BLaER1 treated with 17β-estradiol and CSF1 and Interleukin-3, amounts not matched to agents 10 nM and 100 nM (cell line): ENCODE measurements around the gene SPR.

ENCODE experiments used
- H3K27ac ChIP-seq, 11 experiments: shearing (Covaris generic); formaldehyde crosslinking; 2 replicates each; pipeline ENCODE4 v1.8.1; 2022
- H3K27me3 ChIP-seq, 11 experiments: shearing (Covaris generic); formaldehyde crosslinking; 2 replicates each; pipeline ENCODE4 v1.8.1; 2022
- H3K36me3 ChIP-seq, 11 experiments: shearing (Covaris generic); formaldehyde crosslinking; 2 replicates each; pipeline ENCODE4 v1.8.1; 2022
- H3K4me1 ChIP-seq, 10 experiments: shearing (Covaris generic); formaldehyde crosslinking; 2 replicates each; pipeline ENCODE4 v1.8.1; 2022
- H3K4me2 ChIP-seq, 11 experiments: shearing (Covaris generic); formaldehyde crosslinking; 2 replicates each; pipeline ENCODE4 v1.8.1; 2022
- H3K4me3 ChIP-seq, 10 experiments: shearing (Covaris generic); formaldehyde crosslinking; 2 replicates each; pipeline ENCODE4 v1.8.1; 2022
- H3K9ac ChIP-seq, 11 experiments: shearing (Covaris generic); formaldehyde crosslinking; 2 replicates each; pipeline ENCODE4 v1.8.1; 2022
- H3K9me3 ChIP-seq, 11 experiments: shearing (Covaris generic); formaldehyde crosslinking; replicated peaks in 1 of 11; 2 replicates each; pipeline ENCODE4 v1.8.1; 2022
- H4K20me1 ChIP-seq, 11 experiments: shearing (Covaris generic); formaldehyde crosslinking; 2 replicates each; pipeline ENCODE4 v1.8.1; 2022
- Cebpa-rat ChIP-seq, 11 experiments: shearing (Covaris generic); IDR thresholded peaks; 2 replicates each; pipeline ENCODE4 v1.8.1; 2022

Gene SPR

DNA sequence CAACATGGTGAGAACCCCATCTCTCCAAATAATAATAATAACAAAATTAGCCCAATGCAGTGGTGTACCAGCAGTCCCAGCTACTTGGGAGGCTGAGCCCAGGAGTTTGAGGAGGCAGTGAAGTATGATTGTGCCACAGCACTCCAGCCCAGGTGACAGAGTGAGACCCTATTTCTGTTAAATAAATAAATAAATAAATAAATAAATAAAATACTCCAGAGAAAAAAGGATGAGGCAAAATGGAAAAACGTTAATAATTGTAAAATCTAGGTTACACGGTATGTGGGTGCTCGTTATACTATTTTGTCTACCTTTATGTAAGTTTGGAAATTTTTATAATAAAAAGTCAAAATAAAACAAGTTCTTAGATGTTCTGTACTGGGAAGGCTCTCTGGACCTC is 21.5 kb downstream of the SPR start:
- no peak overlapping the region for H3K4me3 ChIP-seq
- TF ChIP-seq Cebpa-rat (IDR thresholded peaks at IDR 0.05) = no peak
- peaks cover 0 to 8% (median 5%) of the 10 kb centered on the region in 11 experiments; a peak in 6 of 22 replicates for H3K9me3 ChIP-seq
- no peaks in the 10 kb centered on the region for H3K36me3 ChIP-seq
- H3K27ac ChIP-seq = no peak overlapping the region
- no peaks in the 10 kb centered on the region for H3K4me1 ChIP-seq
- H3K9ac ChIP-seq = no peak overlapping the region
- peaks cover 0 to 8% (median 4%) of the 10 kb centered on the region in 11 experiments; a peak in 9 of 22 replicates for H4K20me1 ChIP-seq
- H3K4me2 ChIP-seq = no peak overlapping the region
- H3K27me3 ChIP-seq = peaks cover 42 to 59% (median 49%) of the 10 kb centered on the region in 11 experiments

DNA sequence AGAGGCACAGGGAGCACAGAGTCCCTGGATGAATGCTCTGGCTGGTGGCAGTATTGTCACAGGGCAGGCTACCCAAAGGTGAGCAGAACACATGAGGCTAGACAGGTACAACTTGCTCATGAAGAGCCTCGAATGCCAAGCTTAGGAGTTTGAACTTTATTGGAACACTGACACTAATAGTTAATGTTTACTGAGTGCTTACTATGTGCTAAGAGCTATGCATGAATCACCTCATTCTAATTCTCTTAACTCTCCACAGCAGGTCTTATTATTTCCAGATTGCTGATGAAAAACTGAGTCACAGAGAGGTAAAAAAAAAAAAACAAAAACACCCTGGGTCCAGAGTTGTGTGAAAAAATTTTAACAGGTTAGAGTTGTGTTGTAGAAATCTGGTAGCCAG is 24.0 kb downstream of the SPR start:
- Histone ChIP-seq H3K4me2 (no peak overlapping the region), H3K4me1 (peaks cover 14 to 18% (median 16%) of the 10 kb centered on the region in 10 experiments; a peak in 19 of 20 replicates), H3K9me3 (peaks cover 0 to 4% (median 2%) of the 10 kb centered on the region in 11 experiments; a peak in 6 of 22 replicates), H3K4me3 (no peak overlapping the region), H3K36me3 (no peaks in the 10 kb centered on the region), H3K27ac (no peak overlapping the region), H3K9ac (no peak overlapping the region), H4K20me1 (peaks cover 0 to 33% (median 27%) of the 10 kb centered on the region in 11 experiments; a peak in 19 of 22 replicates), H3K27me3 (peaks cover 67 to 84% (median 74%) of the 10 kb centered on the region in 11 experiments)
- TF ChIP-seq Cebpa-rat (IDR thresholded peaks at IDR 0.05) = no peak

GRCh38 chr2:72913486-72914205 is 26.4 kb downstream of the SPR start:
- H3K4me1 ChIP-seq = peaks cover 30 to 36% (median 34%) of the 10 kb centered on the region in 10 experiments
- no peaks in the 10 kb centered on the region for H3K9me3 ChIP-seq
- peaks cover 8 to 57% (median 46%) of the 10 kb centered on the region in 11 experiments; a peak in 20 of 22 replicates for H4K20me1 ChIP-seq
- no peak overlapping the region for H3K27ac ChIP-seq
- H3K4me3 ChIP-seq = no peak overlapping the region
- peaks cover 91 to 99% (median 97%) of the 10 kb centered on the region in 11 experiments for H3K27me3 ChIP-seq
- TF ChIP-seq Cebpa-rat (IDR thresholded peaks at IDR 0.05) = no peak
- no peak overlapping the region for H3K4me2 ChIP-seq
- no peaks in the 10 kb centered on the region for H3K36me3 ChIP-seq
- no peak overlapping the region for H3K9ac ChIP-seq

GRCh38 chr2:72914206-72914559 is 27.0 kb downstream of the SPR start:
- Histone ChIP-seq H4K20me1 (peaks cover 10 to 62% (median 51%) of the 10 kb centered on the region in 11 experiments; a peak in 20 of 22 replicates), H3K4me1 (peaks cover 30 to 39% (median 34%) of the 10 kb centered on the region in 10 experiments), H3K27ac (no peak overlapping the region), H3K4me2 (no peak overlapping the region), H3K27me3 (peaks cover 97 to 100% (median 100%) of the 10 kb centered on the region in 11 experiments), H3K9me3 (no peaks in the 10 kb centered on the region), H3K4me3 (no peak overlapping the region), H3K9ac (no peak overlapping the region), H3K36me3 (no peaks in the 10 kb centered on the region)
- TF ChIP-seq Cebpa-rat (IDR thresholded peaks at IDR 0.05) = no peak

GRCh38 chr2:72914589-72915319 is 27.5 kb downstream of the SPR start:
- no peak for TF ChIP-seq Cebpa-rat (IDR thresholded peaks at IDR 0.05)
- Histone ChIP-seq H3K36me3 (no peaks in the 10 kb centered on the region), H3K27me3 (peaks cover 100% of the 10 kb centered on the region in 11 experiments), H3K4me2 (peak overlapping the region in 8 of 11 experiments; percentile 37 to 97 (median 88); a peak in 8 of 22 replicates), H3K4me3 (no peak overlapping the region; a peak in 1 of 20 replicates), H3K4me1 (peaks cover 30 to 40% (median 35%) of the 10 kb centered on the region in 10 experiments), H4K20me1 (peaks cover 10 to 68% (median 57%) of the 10 kb centered on the region in 11 experiments; a peak in 20 of 22 replicates), H3K9ac (no peak overlapping the region), H3K9me3 (no peaks in the 10 kb centered on the region), H3K27ac (no peak overlapping the region)

DNA sequence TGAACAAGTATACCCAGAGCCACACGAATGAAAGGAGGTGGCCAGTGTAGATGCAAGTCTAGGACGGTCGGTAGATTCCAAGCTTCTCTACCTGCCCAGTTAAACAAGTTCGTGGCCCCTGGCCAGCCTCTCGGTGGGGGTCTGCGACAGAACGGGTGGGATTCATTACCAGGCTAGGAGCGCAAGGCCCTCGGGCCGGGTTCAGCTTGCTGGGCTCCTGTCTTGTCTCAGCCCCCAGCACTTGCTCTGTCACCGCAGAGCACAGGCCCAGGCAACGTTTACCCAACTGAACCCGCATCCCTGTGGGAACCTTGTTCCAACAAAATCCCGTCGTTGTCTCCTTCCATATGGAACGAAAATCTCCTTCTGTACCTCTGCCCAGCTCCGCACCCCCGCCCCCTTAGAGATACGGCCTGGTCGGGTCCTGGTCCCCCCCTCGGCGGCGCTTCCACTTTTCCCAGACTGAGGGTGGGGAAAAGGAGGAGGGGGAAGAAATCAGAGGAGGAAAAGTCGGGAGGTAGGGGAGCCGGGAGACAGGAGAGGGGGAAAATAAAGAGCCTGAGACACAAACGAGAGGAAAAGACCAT is 28.2 kb downstream of the SPR start:
- Histone ChIP-seq H3K4me1 (peaks cover 37 to 47% (median 41%) of the 10 kb centered on the region in 10 experiments), H3K9ac (no peak overlapping the region), H3K4me2 (peak overlapping the region; percentile 76 to 97 (median 89)), H3K27me3 (peaks cover 100% of the 10 kb centered on the region in 11 experiments), H3K36me3 (no peaks in the 10 kb centered on the region), H3K9me3 (no peaks in the 10 kb centered on the region), H3K27ac (no peak overlapping the region), H3K4me3 (peak overlapping the region; percentile 41 to 65 (median 51); a peak in 19 of 20 replicates), H4K20me1 (peaks cover 10 to 74% (median 64%) of the 10 kb centered on the region in 11 experiments; a peak in 20 of 22 replicates)
- no peak for TF ChIP-seq Cebpa-rat (IDR thresholded peaks at IDR 0.05)

DNA sequence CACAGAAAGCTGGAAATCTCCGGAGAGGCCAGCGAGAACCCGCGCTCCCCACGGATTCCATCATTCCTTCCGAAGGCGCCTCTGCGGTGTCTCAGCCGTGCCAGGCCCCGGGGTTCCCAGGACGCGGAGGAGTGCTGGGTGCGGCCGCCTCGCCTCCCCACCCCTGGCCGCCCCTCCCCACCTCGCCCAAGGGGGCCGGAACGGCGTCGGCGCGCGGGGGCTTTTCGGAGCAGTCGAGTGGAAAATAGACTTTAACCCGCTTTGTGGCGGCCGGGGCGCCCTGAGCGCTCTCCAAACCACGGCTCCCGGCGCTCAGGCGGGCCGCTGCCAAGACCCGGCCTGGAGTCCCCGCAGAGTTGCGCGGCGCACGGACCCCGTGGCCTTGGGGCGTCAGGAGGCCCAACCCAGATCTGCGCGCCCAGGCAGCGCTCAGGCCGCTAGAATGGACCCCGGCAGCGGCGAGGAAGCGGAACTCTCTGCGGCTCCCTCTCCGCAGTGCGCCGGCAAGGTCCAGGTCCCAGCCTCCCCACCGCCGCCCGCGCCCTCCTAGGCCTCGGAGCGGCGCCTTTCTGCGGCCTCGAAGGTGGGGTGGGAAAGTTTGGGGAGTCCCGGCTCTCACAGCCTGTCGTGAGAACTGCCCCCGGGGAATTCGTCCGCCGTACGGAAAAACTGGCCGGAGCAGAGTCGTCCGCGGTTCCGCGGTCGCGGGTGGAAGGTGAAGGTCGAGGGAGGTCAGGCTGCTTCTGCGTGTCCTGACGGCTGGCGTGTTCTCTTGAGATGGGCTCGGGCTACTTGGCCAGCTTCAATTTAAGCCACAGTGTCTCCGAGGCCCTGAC is 28.9 kb downstream of the SPR start:
- Histone ChIP-seq H3K4me3 (peak overlapping the region; percentile 41 to 65 (median 51)), H3K4me2 (peak overlapping the region; percentile 76 to 97 (median 89)), H3K27me3 (peaks cover 100% of the 10 kb centered on the region in 11 experiments), H4K20me1 (peaks cover 10 to 81% (median 71%) of the 10 kb centered on the region in 11 experiments; a peak in 20 of 22 replicates), H3K36me3 (no peaks in the 10 kb centered on the region), H3K4me1 (peaks cover 41 to 52% (median 46%) of the 10 kb centered on the region in 10 experiments), H3K27ac (no peak overlapping the region), H3K9ac (peak overlapping the region in 6 of 11 experiments; percentile 1 to 50 (median 28); a peak in 6 of 22 replicates), H3K9me3 (no peaks in the 10 kb centered on the region)
- no peak for TF ChIP-seq Cebpa-rat (IDR thresholded peaks at IDR 0.05)

DNA sequence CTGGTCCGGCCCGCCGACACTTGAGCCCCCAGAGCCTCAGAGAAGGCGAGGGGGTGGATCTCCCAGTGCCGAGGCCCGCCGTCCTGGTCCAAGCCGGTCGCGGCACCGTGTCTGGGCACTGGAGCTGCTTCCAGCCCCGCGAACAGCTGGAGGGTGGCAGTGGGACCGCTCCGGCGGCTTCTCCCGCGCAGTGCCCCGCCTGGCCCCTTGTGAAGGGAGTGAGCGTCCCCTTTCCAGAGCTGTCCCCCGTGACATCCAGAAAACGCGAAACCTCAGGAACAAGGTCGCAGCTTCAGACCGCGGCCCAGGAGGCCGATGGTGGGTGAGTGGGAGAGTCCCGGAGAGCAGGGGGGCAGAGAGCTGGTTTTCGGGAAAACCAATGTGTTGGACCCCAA is 29.5 kb downstream of the SPR start:
- peaks cover 10 to 87% (median 77%) of the 10 kb centered on the region in 11 experiments; a peak in 20 of 22 replicates for H4K20me1 ChIP-seq
- no peak for TF ChIP-seq Cebpa-rat (IDR thresholded peaks at IDR 0.05)
- peak overlapping the region; percentile 76 to 97 (median 89) for H3K4me2 ChIP-seq
- no peaks in the 10 kb centered on the region for H3K9me3 ChIP-seq
- H3K4me1 ChIP-seq = peaks cover 41 to 52% (median 46%) of the 10 kb centered on the region in 10 experiments
- peak overlapping the region; percentile 41 to 65 (median 51) for H3K4me3 ChIP-seq
- H3K9ac ChIP-seq = peak overlapping the region in 6 of 11 experiments; percentile 1 to 50 (median 28); a peak in 6 of 22 replicates
- no peaks in the 10 kb centered on the region for H3K36me3 ChIP-seq
- no peak overlapping the region for H3K27ac ChIP-seq
- H3K27me3 ChIP-seq = peaks cover 100% of the 10 kb centered on the region in 11 experiments
